SK-N-MC (cell line): Measurements from ENCODE around the gene TRNP1.

Experiments used
- EZH2 ChIP-seq: fragments of 200-600 bp; sonication (generic); IDR thresholded peaks from one replicate; pipeline ENCODE4 v1.6.1; 2017; ENCODE audit warnings: antibody characterized with exemption
- FOXP2 ChIP-seq: optimal IDR thresholded peaks from 2 replicates; pipeline ENCODE3; 2011; ENCODE audit warnings: mild to moderate bottlenecking, moderate library complexity; ENCODE audit not compliant: insufficient read depth; ENCODE audit errors: extremely low read length, control extremely low read depth
- POLR2AphosphoS5 ChIP-seq: IDR thresholded peaks from 2 replicates; pipeline ENCODE4 v1.6.1; 2012; ENCODE audit warnings: mild to moderate bottlenecking, low read depth, low read length, borderline replicate concordance

DNA sequence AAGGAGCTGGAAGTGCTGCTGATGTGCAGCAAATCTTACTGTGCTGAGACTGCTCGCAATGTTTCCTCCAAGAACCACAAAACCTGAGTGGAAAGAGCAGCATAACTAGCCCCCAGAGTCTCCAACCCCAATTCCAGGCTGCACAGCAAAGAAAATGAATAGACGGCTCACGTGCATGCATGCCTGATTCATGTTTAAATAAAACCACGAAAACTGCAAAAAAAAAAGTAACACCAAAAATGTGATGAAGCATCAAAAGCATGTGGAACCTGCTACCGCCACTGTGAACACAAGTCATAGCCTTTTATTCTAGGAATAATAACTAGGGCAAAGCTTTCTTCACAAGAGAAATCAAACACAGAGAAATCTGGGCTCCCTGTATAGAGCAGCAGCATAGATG lies 9.6 kb upstream of the TRNP1 start:
- TF ChIP-seq POLR2AphosphoS5, result no peak
- TF ChIP-seq EZH2, result no peak
- TF ChIP-seq FOXP2, result no peak
